MCF 10A (cell line): ENCODE data around the gene GTF2H2C_2.
"Not testable (repeated sequence)": the region's sequence is repeated elsewhere in the genome, so short reads cannot be mapped to it uniquely, and the experiment has no call there.

ENCODE experiments used
- BruUV-seq: library from RNA; stranded (reverse); fragments of 400-500 nt; replicated peaks from 2 replicates; lab custom pipeline; 2021; lab: Mats Ljungman, UMichigan
- CTCF ChIA-PET: fragments of 300-600 bp; sonication (Branson Sonifier 250); formaldehyde crosslinking; extraction: SDS; loops from one replicate; lab custom pipeline; 2021; ENCODE audit warnings: antibody characterized with exemption, inconsistent platforms; lab: Yijun Ruan, JAX
- POLR2A ChIA-PET: fragments of 300-600, 350-650 bp; sonication (Branson Sonifier 250); formaldehyde crosslinking; extraction: SDS; loops from one replicate; lab custom pipeline; 2020; ENCODE audit warnings: antibody characterized with exemption, inconsistent platforms; lab: Yijun Ruan, JAX
- DNase-seq: peaks from one replicate; pipeline ENCODE4 v3.0.0-alpha.2; 2018; ENCODE audit not compliant: unreplicated experiment
- H3K27ac Mint-ChIP-seq: one replicate; pipeline ENCODE4 v1.8.0; 2022; ENCODE audit warnings: mild to moderate bottlenecking, low read depth, mixed read lengths; ENCODE audit not compliant: unreplicated experiment
- H3K27me3 Mint-ChIP-seq: one replicate; pipeline ENCODE4 v1.8.0; 2022; ENCODE audit warnings: mixed read lengths; ENCODE audit not compliant: insufficient read depth, unreplicated experiment
- H3K36me3 Mint-ChIP-seq: one replicate; pipeline ENCODE4 v1.8.0; 2022; ENCODE audit warnings: mild to moderate bottlenecking, moderate library complexity, mixed read lengths; ENCODE audit not compliant: insufficient read depth, unreplicated experiment
- H3K4me1 Mint-ChIP-seq: one replicate; pipeline ENCODE4 v1.8.0; 2022; ENCODE audit warnings: mixed read lengths; ENCODE audit not compliant: insufficient read depth, unreplicated experiment
- H3K4me3 Mint-ChIP-seq: one replicate; pipeline ENCODE4 v1.8.0; 2022; ENCODE audit warnings: mild to moderate bottlenecking, moderate library complexity, mixed read lengths; ENCODE audit not compliant: unreplicated experiment
- H3K9me3 Mint-ChIP-seq: one replicate; pipeline ENCODE4 v1.8.0; 2022; ENCODE audit warnings: mixed read lengths; ENCODE audit not compliant: unreplicated experiment
- intact Hi-C: fragments of 100-400 bp; cut with micrococcal nuclease; formaldehyde crosslinking; loops from 2 replicates; pipeline ENCODE4 v1.14.1; 2022

The GTF2H2C_2 gene

DNA sequence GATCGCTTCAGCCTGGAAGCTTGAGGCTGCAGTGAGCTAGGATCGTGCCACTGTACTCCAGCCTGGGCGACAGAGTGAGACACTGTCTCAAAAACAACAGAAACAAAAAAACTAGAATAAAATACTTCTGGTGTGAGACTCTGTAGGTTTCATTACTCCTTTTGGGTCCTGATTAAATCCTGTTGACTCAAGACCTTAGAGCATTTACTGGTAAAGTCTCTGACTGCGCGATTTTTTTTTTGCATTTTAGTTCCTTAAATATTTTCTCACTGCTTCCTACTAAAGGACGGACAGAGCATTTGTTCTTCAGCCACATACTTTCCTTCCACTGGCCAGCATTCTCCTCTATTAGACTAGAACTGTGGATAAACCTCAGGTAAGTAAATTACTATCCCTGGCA, 46.8 kb downstream of the GTF2H2C_2 start:
- H3K27me3 Mint-ChIP-seq, BruUV-seq, DNase-seq, H3K36me3 Mint-ChIP-seq, POLR2A ChIA-PET, H3K27ac Mint-ChIP-seq, H3K9me3 Mint-ChIP-seq, H3K4me3 Mint-ChIP-seq, H3K4me1 Mint-ChIP-seq, intact Hi-C loops, CTCF ChIA-PET: not testable (repeated sequence)

DNA sequence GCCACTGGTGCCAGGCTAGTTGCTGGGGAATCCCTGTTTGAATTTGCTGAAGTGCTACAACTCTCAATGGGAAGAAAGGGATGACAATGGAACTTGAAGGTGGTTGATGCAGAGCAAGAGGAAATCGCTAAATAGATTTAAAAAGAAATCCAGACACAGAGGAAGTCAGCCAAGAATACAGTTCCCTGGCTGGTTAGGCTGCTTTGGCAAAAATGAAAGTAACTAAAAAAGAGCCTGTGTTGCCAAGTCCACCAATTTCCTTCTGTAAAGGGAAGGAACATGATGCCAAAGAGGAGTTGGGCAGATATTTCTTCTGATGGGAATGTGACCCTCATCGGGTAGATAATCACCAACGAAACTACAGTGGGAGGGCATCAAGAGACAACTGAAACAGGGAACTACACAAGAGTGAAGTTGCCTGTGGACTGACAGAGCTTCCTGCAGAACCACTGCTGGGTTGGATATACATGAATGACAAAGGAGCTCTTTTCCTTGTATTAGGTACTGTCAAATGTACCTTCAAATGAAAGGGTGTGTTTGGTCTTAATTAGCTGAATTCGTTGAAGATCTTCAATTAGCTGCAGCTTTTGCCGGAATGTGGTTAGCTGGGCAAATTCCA, 49.0 kb downstream of the GTF2H2C_2 start:
- H3K9me3 Mint-ChIP-seq, DNase-seq, H3K27me3 Mint-ChIP-seq, BruUV-seq, POLR2A ChIA-PET, H3K36me3 Mint-ChIP-seq, H3K27ac Mint-ChIP-seq, H3K4me3 Mint-ChIP-seq, H3K4me1 Mint-ChIP-seq, intact Hi-C loops, CTCF ChIA-PET: not testable (repeated sequence)

DNA sequence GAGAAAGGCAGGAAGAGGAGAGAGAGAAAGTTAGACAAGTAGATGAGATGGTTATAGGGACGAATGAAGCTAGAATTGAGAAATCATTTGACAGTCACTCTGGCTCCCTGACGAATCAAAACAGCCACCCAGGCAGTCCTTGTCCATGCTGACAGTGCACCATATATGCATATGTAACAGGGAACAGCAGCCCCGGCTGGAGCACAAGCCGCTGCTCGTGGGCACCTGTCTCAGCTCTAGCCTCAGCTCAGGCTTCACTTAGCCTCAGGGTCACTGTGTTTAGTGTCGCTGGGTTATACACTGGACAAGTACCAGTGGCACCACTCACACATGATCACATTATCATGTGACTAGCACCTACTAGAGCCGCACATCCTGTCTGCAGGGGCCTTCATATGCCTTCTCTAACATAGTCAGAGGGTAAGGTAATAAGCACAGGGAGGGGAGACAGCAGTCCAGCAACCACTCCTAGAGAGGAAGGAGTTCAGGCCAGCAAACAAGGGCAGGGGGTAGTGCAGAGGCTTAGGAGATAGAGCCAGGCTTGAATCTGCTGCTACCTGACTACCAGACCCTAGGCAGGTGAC, 54.9 kb downstream of the GTF2H2C_2 start:
- H3K4me3 Mint-ChIP-seq, POLR2A ChIA-PET, H3K9me3 Mint-ChIP-seq, H3K36me3 Mint-ChIP-seq, BruUV-seq, CTCF ChIA-PET, H3K4me1 Mint-ChIP-seq, intact Hi-C loops, H3K27ac Mint-ChIP-seq, H3K27me3 Mint-ChIP-seq, DNase-seq: not testable (repeated sequence)
